HCT116 (cell line): ENCODE data around the gene TNS3. TPM values are rescaled to one million over a fixed set of nuclear protein-coding genes. Genes with fewer than 3 reads are reported as not detected.

ENCODE experiments used
- ATAC-seq: fragments of 200-7000 bp; cut with Tn5 transposase; 2 replicates; pipeline ENCODE4 v1.9.1; 2020; ENCODE audit warnings: mild to moderate bottlenecking, moderate library complexity
- BruUV-seq: library from RNA; stranded (reverse); fragments of 400-500 nt; replicated peaks from 2 replicates; lab custom pipeline; 2021; lab: Mats Ljungman, UMichigan
- CTCF ChIA-PET: fragments of 300-600 bp; sonication (Branson Sonifier 250); formaldehyde crosslinking; loops from one replicate; lab custom pipeline; 2021; ENCODE audit warnings: antibody characterized with exemption; lab: Charles Lee
- POLR2A ChIA-PET: fragments of 300-600, 350-600 bp; sonication (Branson Sonifier 250); formaldehyde crosslinking; loops from one replicate; lab custom pipeline; 2021; ENCODE audit warnings: antibody characterized with exemption; lab: Charles Lee
- RAD21 ChIA-PET, 2 experiments: fragments of 300-600 bp; sonication (Branson Sonifier 250); formaldehyde crosslinking; loops; one replicate each; lab custom pipeline; 2023; ENCODE audit warnings: low total read pairs in 2 of 2; ENCODE audit not compliant: uncharacterized antibody in 2 of 2, unreplicated experiment in 2 of 2, low non-redundant PET in 1 of 2; lab: Charles Lee
- DNase-seq: peaks from one replicate; pipeline ENCODE4 v3.0.0-alpha.2; 2010; ENCODE audit warnings: low read depth, low spot score
- H2AFZ ChIP-seq: fragments of 200-600 bp; shearing (Covaris generic), sonication (generic); 2 replicates; pipeline ENCODE4 v1.6.1; 2017; ENCODE audit warnings: low read depth, mixed run types, mixed read lengths, antibody characterized with exemption, low read length; ENCODE audit not compliant: poor library complexity, severe bottlenecking
- H3K27ac ChIP-seq: 2 replicates; pipeline ENCODE4 v1.5.1; 2012; ENCODE audit warnings: low read depth, low read length
- H3K27me3 ChIP-seq: fragments of 200-600 bp; sonication (generic); 2 replicates; pipeline ENCODE4 v1.6.1; 2016; ENCODE audit warnings: mixed run types, low read length, mixed read lengths; ENCODE audit not compliant: insufficient read depth
- H3K36me3 ChIP-seq, 2 experiments: fragments of 200-500 bp in 1 of 2; fragments of 200-600 bp in 1 of 2; sonication (Bioruptor generic) in 1 of 2; sonication (generic) in 1 of 2; 2 replicates each; pipeline versions ENCODE4 v1.5.1 to v1.6.1; 2014 to 2016; ENCODE audit warnings: low read length in 2 of 2, inconsistent platforms in 1 of 2, mixed read lengths in 1 of 2, mixed run types in 1 of 2; ENCODE audit not compliant: insufficient read depth in 2 of 2, control insufficient read depth in 1 of 2
- H3K4me1 ChIP-seq, 2 experiments: fragments of 200-600 bp in 1 of 2; sonication (generic) in 1 of 2; 2 replicates each; pipeline versions ENCODE4 v1.5.1 to v1.6.1; 2012 to 2017; ENCODE audit warnings: low read length in 2 of 2, inconsistent platforms in 1 of 2, mild to moderate bottlenecking in 1 of 2, mixed read lengths in 1 of 2, mixed run types in 1 of 2, moderate library complexity in 1 of 2; ENCODE audit not compliant: insufficient read depth in 2 of 2, control insufficient read depth in 1 of 2
- H3K4me2 ChIP-seq: fragments of 200-600 bp; sonication (generic); 2 replicates; pipeline ENCODE4 v1.6.1; 2017; ENCODE audit warnings: mixed run types, low read length, mixed read lengths
- H3K4me3 ChIP-seq, 2 experiments: fragments of 200-600 bp in 1 of 2; sonication (generic) in 1 of 2; replicated peaks in 1 of 2; 2 replicates each; pipeline ENCODE4 v1.5.1; 2011 to 2016; ENCODE audit warnings: low read length in 2 of 2, control low read depth in 1 of 2, low read depth in 1 of 2, mild to moderate bottlenecking in 1 of 2, mixed read lengths in 1 of 2, mixed run types in 1 of 2
- H3K79me2 ChIP-seq: fragments of 200-600 bp; sonication (generic); 2 replicates; pipeline ENCODE4 v1.6.1; 2017; ENCODE audit warnings: mild to moderate bottlenecking, mixed run types, low read length, moderate library complexity, mixed read lengths; ENCODE audit not compliant: insufficient read depth
- H3K9ac ChIP-seq: fragments of 200-600 bp; sonication (generic); 2 replicates; pipeline ENCODE4 v1.6.1; 2016; ENCODE audit warnings: low read length, mixed read lengths
- H3K9me2 ChIP-seq: fragments of 200-600 bp; sonication (generic), shearing (Covaris generic); 2 replicates; pipeline ENCODE4 v1.6.1; 2017; ENCODE audit warnings: mixed run types, mild to moderate bottlenecking, moderate library complexity; ENCODE audit not compliant: insufficient read depth
- H3K9me3 ChIP-seq, 2 experiments: fragments of 200-500 bp in 1 of 2; fragments of 200-600 bp in 1 of 2; sonication (Bioruptor generic) in 1 of 2; sonication (generic) in 1 of 2; 2 replicates each; pipeline ENCODE4 v1.6.1; 2014 to 2017; ENCODE audit warnings: low read length in 2 of 2, mixed read lengths in 2 of 2, inconsistent platforms in 1 of 2, low read depth in 1 of 2, mild to moderate bottlenecking in 1 of 2, mixed run types in 1 of 2, moderate library complexity in 1 of 2; ENCODE audit not compliant: control insufficient read depth in 1 of 2, insufficient read depth in 1 of 2
- H4K20me1 ChIP-seq: fragments of 200-600 bp; sonication (generic), shearing (Covaris generic); 2 replicates; pipeline ENCODE4 v1.6.1; 2017; ENCODE audit warnings: mixed run types, mild to moderate bottlenecking, moderate library complexity; ENCODE audit not compliant: insufficient read depth
- CBX3 ChIP-seq: IDR thresholded peaks from 2 replicates; pipeline ENCODE4 v1.6.1; 2012; ENCODE audit warnings: low read depth
- EGR1 ChIP-seq: IDR thresholded peaks from 2 replicates; pipeline ENCODE4 v1.6.1; 2012; ENCODE audit warnings: low read depth
- EZH2phosphoT487 ChIP-seq: fragments of 200-600 bp; IDR thresholded peaks from 2 replicates; pipeline ENCODE4 v1.6.1; 2018; ENCODE audit warnings: antibody characterized with exemption, borderline replicate concordance
- FOSL1 ChIP-seq: IDR thresholded peaks from 2 replicates; pipeline ENCODE4 v1.6.1; 2012; ENCODE audit warnings: low read depth
- JUND ChIP-seq: IDR thresholded peaks from 2 replicates; pipeline ENCODE4 v1.6.1; 2012
- MAX ChIP-seq: IDR thresholded peaks from 2 replicates; pipeline ENCODE4 v1.6.1; 2012
- POLR2A ChIP-seq: IDR thresholded peaks from 2 replicates; pipeline ENCODE4 v1.7.0; 2011; ENCODE audit warnings: borderline replicate concordance; ENCODE audit not compliant: insufficient read depth, insufficient read length; ENCODE audit errors: extremely low read depth
- POLR2AphosphoS5 ChIP-seq: IDR thresholded peaks from 2 replicates; pipeline ENCODE4 v1.6.1; 2011; ENCODE audit warnings: mild to moderate bottlenecking, low read depth, low read length, moderate library complexity
- REST ChIP-seq: IDR thresholded peaks from 2 replicates; pipeline ENCODE4 v1.6.1; 2012; ENCODE audit warnings: low read depth
- SP1 ChIP-seq: IDR thresholded peaks from 2 replicates; pipeline ENCODE4 v1.6.1; 2012; ENCODE audit warnings: low read depth
- SRF ChIP-seq: IDR thresholded peaks from 2 replicates; pipeline ENCODE4 v1.6.1; 2012; ENCODE audit warnings: low read depth
- TCF7L2 ChIP-seq: IDR thresholded peaks from 2 replicates; pipeline ENCODE4 v1.7.0; 2011; ENCODE audit warnings: borderline replicate concordance, inconsistent platforms; ENCODE audit not compliant: insufficient read depth, insufficient read length; ENCODE audit errors: extremely low read depth
- YY1 ChIP-seq: IDR thresholded peaks from 2 replicates; pipeline ENCODE4 v1.6.1; 2011; ENCODE audit warnings: low read length, low read depth, moderate library complexity, mild to moderate bottlenecking; ENCODE audit not compliant: insufficient replicate concordance; ENCODE audit errors: extremely low read depth
- ZBTB33 ChIP-seq: IDR thresholded peaks from 2 replicates; pipeline ENCODE4 v1.6.1; 2011; ENCODE audit warnings: mild to moderate bottlenecking, low read length, moderate library complexity; ENCODE audit not compliant: insufficient replicate concordance; ENCODE audit errors: extremely low read depth
- ZNF274 ChIP-seq: fragments of 200-500 bp; sonication (Bioruptor generic); IDR thresholded peaks from 2 replicates; pipeline ENCODE4 v1.6.1; 2014; ENCODE audit warnings: mild to moderate bottlenecking, low read depth, low read length, inconsistent platforms
- intact Hi-C: fragments of 100-400 bp; cut with micrococcal nuclease; formaldehyde crosslinking; loops from 2 replicates; pipeline ENCODE4 v1.10.0; 2022
- total RNA-seq: library from RNA; stranded (reverse); gene quantifications from one replicate; pipeline ENCODE4 v1.2.1, GENCODE V29; 2021; ENCODE audit not compliant: unreplicated experiment

The TNS3 gene
- total RNA-seq, 1 experiment from 2014 or later, result 9.1 TPM

- peaks cover 0 to 16% of the 10 kb centered on the region in 2 experiments; a peak in 2 of 4 replicates for H3K4me1 ChIP-seq
- POLR2A ChIA-PET, result no interaction called here
- RAD21 ChIA-PET, result no interaction called here
- no peaks in the 10 kb centered on the region for H3K36me3 ChIP-seq
- no peaks in the 10 kb centered on the region for H4K20me1 ChIP-seq
- no peaks in the 10 kb centered on the region for H3K27me3 ChIP-seq
- DNase-seq, result no peak
- no peaks in the 10 kb centered on the region for H3K79me2 ChIP-seq
- no peak overlapping the region for H3K27ac ChIP-seq
- H3K4me3 ChIP-seq, result no peak overlapping the region
- no TSS peak for BruUV-seq
- no peaks in the 10 kb centered on the region for H3K9me3 ChIP-seq
- no peak overlapping the region for H3K9ac ChIP-seq
- H3K4me2 ChIP-seq, result no peak overlapping the region
- H2AFZ ChIP-seq, result no peak overlapping the region
- no peak for TF ChIP-seq SP1
- TF ChIP-seq SRF, result no peak
- H3K9me2 ChIP-seq, result no peaks in the 10 kb centered on the region
- intact Hi-C loops, result no loop called here
- CTCF ChIA-PET, result no interaction called here
- ATAC-seq, result no peak
Measured at GRCh38 chr7:47405286-47405904, 176.5 kb downstream of the TNS3 start.

- RAD21 ChIA-PET, result no interaction called here
- Histone ChIP-seq H3K4me2 (no peak overlapping the region), H3K9ac (no peak overlapping the region), H2AFZ (no peak overlapping the region), H3K36me3 (no peaks in the 10 kb centered on the region), H3K9me3 (no peaks in the 10 kb centered on the region), H3K9me2 (no peaks in the 10 kb centered on the region), H4K20me1 (no peaks in the 10 kb centered on the region), H3K4me1 (peaks cover 0 to 6% of the 10 kb centered on the region in 2 experiments; a peak in 2 of 4 replicates), H3K4me3 (no peak overlapping the region), H3K79me2 (no peaks in the 10 kb centered on the region), H3K27me3 (no peaks in the 10 kb centered on the region), H3K27ac (no peak overlapping the region)
- BruUV-seq, result no TSS peak
- no peak for DNase-seq
- intact Hi-C loops, result no loop called here
- no peak for ATAC-seq
- POLR2A ChIA-PET, result no interaction called here
- CTCF ChIA-PET, result no interaction called here
- TF ChIP-seq ZBTB33, result no peak
- TF ChIP-seq SRF, result no peak
- no peak for TF ChIP-seq EGR1
- TF ChIP-seq FOSL1, result no peak
- no peak for TF ChIP-seq MAX
- no peak for TF ChIP-seq POLR2AphosphoS5
- TF ChIP-seq YY1, result no peak
- no peak for TF ChIP-seq POLR2A
- no peak for TF ChIP-seq ZNF274
- no peak for TF ChIP-seq TCF7L2
- no peak for TF ChIP-seq CBX3
- no peak for TF ChIP-seq EZH2phosphoT487
- no peak for TF ChIP-seq SP1
- no peak for TF ChIP-seq JUND
- no peak for TF ChIP-seq REST
Measured at GRCh38 chr7:47404010-47404409, 177.9 kb downstream of the TNS3 start.
